HEK293 (cell line): Measurements from ENCODE around the gene KCNAB1.
"Not testable (repeated sequence)": the region's sequence is repeated elsewhere in the genome, so short reads cannot be mapped to it uniquely, and the experiment has no call there.

Experiments
- CTCF ChIP-seq: fragments of 450-650 bp; formaldehyde crosslinking; IDR thresholded peaks from 2 replicates; pipeline ENCODE4 v1.5.1; 2016; ENCODE audit warnings: missing biosample characterization, missing genetic modification characterization
- ZNF157 ChIP-seq: fragments of 450-650 bp; formaldehyde crosslinking; IDR thresholded peaks from 2 replicates; pipeline ENCODE4 v1.5.1; 2016; ENCODE audit warnings: missing biosample characterization, missing genetic modification characterization
- ZNF23 ChIP-seq: fragments of 450-650 bp; formaldehyde crosslinking; IDR thresholded peaks from 2 replicates; pipeline ENCODE4 v1.5.1; 2016; ENCODE audit warnings: missing biosample characterization, missing genetic modification characterization, borderline replicate concordance

GRCh38 chr3:156095652-156096051 lies 24.7 kb upstream of the KCNAB1 start:
- not testable (repeated sequence) for TF ChIP-seq CTCF, ZNF23, ZNF157 (tag by site-specific recombination)
